ENCODE measurements around the gene MAP3K2.

GRCh38 chr2:127425540-127426490, 38.0 kb upstream of the MAP3K2 start:
- TF ChIP-seq CTCF (IDR thresholded peaks at IDR 0.05): no peak
- no peak for TF ChIP-seq EP300 (IDR thresholded peaks at IDR 0.05)
